ENCODE measurements around the gene PCDHGA6.
A peak's percentile ranks its signal among the peaks of the same experiment; 100 is the strongest.
"Not testable (repeated sequence)": the region's sequence is repeated elsewhere in the genome, so short reads cannot be mapped to it uniquely, and the experiment has no call there.

Gene PCDHGA6

DNA sequence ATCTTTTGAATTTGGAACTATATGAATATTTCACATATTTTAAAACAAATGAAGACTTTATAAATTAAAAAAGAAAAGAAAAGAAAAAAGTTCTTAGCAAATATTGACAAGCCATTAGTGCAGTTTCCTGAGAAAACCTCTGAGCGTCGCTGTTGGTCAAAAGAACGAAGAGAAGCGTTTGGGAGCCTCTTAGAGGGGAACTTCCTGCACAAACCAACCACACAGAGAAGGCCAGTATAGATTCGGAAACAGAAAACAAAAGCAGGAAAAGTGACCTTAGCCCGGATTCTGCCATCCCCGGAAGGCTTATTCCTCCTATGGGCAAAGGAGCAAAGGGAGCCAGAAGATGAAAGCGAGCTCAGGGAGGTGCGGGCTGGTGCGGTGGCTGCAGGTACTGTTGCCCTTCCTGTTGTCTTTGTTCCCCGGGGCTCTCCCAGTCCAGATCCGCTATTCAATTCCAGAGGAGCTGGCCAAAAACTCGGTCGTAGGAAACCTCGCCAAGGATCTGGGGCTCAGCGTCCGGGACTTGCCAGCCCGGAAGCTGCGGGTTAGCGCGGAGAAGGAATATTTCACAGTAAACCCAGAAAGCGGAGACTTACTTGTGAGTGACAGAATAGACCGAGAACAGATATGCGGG is 13.8 kb upstream of the PCDHGA6 start, which contains the start of gene PCDHGB2:
Gene PCDHGB2, plus strand, starts transcription at position 205 of the 637 bp plus-strand sequence. Its CDS starts 142 bp downstream, at position 347.
- DNase-seq (ENCODE audit: low read depth in 3 of 3, low spot score in 1 of 3): no peak

DNA sequence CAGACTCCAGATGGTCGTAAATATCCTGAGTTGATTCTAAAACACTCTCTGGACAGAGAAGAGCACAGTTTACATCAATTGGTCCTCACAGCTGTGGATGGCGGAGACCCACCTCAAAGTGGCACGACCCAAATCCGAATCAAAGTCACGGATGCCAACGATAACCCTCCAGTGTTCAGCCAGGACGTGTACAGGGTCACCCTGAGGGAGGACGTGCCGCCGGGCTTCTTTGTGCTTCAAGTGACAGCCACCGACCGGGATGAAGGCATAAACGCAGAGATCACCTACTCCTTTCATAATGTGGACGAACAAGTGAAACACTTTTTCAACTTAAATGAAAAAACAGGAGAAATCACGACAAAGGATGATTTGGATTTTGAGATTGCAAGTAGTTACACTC is 13.0 kb upstream of the PCDHGA6 start:
- DNase-seq (ENCODE audit: low read depth in 3 of 3, low spot score in 1 of 3): no peak

DNA sequence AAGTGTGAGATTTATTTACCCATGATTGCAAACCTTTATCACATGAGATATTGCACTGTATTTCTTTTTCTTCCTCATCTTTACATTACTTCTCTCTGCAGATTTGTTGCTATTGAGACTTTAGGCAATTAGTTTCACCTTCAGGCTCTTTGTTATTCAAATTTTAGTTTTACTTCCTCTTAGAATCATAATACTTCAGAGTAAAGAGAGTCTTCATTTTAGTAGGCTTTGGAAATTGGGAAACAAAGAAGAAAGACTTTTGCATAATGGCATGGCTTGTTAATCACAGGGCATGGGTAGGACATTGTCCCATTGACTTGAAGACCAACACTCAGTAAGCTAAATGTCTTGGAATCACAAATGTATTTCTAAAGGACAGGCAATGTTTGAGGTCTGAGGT is 11.0 kb upstream of the PCDHGA6 start:
- no peak for DNase-seq (ENCODE audit: low read depth in 3 of 3, low spot score in 1 of 3)

DNA sequence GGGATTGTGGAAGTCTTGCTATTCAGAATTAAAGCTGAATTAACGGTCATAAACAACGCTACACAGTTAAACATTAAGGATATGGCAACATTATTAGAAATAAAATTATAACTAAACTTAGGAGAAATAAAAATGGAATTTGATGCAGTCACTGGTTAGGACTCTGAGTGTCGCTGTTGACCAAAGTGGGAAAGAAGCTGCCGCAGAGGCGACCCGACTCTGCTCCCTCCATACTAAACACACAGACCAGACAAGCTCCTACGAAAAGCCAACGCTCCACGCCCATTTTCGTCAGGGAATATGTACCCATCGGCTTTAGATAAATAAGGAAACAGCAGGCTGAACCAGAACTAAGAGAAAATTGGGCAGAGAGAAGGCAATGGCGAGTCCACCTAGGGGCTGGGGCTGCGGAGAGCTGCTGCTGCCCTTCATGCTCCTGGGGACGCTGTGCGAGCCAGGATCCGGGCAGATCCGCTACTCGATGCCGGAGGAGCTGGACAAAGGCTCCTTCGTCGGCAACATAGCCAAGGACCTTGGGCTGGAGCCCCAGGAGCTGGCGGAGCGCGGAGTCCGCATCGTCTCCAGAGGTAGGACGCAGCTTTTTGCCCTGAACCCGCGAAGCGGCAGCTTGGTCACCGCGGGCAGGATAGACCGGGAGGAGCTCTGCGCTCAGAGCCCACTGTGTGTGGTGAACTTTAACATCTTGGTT is 9.6 kb upstream of the PCDHGA6 start, which contains the start of gene PCDHGA5:
Gene PCDHGA5, plus strand, starts transcription at position 211 of the 709 bp plus-strand sequence. Its CDS starts 169 bp downstream, at position 380.
- no peak for DNase-seq (ENCODE audit: low read depth in 3 of 3, low spot score in 1 of 3)

DNA sequence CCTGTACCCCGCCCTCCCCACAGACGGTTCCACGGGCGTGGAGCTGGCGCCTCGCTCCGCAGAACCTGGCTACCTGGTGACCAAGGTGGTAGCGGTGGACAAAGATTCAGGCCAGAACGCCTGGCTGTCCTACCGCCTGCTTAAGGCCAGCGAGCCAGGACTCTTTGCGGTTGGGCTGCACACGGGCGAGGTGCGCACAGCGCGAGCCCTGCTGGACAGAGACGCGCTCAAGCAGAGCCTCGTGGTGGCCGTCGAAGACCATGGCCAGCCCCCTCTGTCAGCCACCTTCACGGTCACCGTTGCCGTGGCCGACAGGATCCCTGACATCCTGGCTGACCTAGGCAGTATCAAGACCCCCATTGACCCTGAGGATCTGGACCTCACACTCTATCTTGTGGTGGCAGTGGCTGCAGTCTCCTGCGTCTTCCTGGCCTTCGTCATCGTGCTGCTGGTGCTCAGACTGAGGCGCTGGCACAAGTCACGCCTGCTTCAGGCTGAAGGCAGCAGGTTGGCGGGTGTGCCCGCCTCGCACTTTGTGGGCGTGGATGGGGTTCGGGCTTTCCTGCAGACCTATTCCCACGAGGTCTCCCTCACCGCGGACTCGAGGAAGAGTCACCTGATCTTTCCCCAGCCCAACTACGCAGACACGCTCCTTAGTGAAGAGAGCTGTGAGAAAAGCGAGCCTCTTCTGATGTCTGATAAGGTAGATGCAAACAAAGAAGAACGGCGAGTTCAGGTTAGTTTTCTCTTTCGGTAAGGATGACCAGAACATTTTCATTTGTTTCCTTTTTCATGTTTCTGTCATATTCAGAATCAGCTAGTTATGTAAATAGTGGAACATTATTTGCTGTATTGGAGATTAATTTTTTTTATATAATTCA is 7.4 kb upstream of the PCDHGA6 start:
- no peak for DNase-seq (ENCODE audit: low read depth in 3 of 3, low spot score in 1 of 3)

DNA sequence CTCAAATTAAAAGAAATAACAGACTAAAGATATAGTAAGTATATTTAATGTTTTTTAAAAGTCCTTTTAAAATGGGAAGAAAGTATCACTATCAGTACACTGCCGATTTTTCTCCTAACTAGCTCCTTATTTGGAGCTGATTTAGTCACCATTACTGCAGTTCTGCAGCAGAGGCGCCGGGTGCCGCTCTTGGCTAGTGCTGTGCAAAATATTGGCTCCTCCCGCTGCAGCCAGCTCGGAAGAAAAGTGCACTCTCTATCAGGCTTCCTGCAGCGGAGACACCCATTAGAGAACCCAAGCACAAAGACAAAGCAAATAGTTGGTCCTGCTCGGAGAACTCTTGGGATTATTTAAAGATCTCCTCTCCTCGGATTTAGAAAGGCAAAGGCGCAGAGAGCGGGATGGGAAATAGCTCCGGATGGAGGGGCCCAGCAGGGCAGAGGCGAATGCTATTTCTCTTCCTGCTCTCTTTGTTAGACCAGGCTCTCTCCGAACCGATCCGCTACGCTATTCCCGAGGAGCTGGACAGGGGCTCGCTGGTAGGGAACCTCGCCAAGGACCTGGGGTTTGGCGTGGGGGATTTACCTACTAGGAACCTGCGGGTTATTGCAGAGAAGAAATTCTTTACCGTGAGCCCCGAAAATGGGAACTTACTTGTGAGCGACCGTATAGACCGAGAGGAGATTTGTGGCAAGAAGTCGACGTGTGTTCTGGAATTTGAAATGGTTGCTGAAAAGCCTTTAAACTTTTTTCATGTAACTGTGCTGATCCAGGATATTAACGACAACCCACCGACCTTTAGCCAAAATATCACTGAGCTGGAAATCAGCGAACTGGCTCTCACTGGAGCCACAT is 3.5 kb upstream of the PCDHGA6 start, which contains the start of gene PCDHGB3:
Gene PCDHGB3, plus strand, starts transcription at position 249 of the 855 bp plus-strand sequence. Its CDS starts 153 bp downstream, at position 402.
- peak in 1 of 3 donors; percentile 11 for DNase-seq (ENCODE audit: low read depth in 3 of 3, low spot score in 1 of 3)

DNA sequence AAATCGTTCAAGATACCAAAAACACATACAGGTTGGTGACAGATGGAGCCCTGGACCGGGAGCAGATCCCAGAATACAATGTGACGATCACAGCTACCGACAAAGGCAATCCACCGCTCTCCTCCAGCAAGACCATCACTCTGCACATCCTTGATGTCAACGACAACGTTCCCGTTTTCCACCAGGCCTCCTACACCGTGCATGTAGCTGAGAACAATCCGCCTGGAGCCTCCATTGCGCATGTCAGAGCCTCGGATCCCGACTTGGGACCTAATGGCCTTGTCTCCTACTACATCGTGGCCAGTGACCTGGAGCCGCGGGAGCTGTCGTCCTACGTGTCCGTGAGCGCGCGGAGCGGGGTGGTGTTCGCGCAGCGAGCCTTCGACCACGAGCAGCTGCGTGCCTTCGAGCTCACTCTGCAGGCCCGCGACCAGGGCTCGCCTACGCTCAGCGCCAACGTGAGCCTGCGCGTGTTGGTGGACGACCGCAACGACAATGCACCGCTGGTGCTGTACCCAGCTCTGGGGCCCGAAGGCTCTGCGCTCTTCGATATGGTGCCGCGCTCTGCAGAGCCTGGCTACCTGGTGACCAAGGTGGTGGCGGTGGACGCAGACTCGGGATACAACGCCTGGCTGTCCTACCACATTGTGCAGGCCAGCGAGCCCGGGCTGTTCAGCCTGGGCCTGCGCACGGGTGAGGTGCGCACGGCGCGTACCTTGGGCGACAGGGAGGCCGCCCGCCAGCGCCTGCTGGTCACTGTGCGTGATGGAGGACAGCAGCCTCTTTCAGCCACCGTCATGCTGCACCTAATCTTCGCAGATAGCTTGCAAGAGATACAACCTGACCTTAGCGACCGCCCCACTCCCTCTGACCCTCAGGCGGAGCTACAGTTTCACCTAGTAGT is 1.9 kb upstream of the PCDHGA6 start:
- no peak for DNase-seq (ENCODE audit: low read depth in 3 of 3, low spot score in 1 of 3)

DNA sequence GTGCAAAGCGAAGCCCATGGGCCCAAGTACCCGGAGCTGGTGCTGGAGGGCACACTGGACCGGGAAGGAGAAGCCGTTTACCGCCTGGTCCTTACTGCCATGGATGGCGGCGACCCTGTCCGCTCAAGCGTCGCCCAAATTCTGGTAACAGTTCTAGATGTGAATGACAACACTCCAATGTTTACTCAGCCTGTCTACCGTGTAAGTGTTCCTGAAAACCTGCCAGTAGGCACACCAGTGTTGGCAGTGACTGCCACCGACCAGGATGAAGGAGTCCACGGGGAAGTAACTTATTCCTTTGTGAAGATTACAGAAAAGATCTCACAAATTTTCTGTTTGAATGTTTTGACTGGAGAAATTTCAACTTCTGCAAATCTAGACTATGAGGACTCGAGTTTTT is 936 bp downstream of the PCDHGA6 start:
- no peak for DNase-seq (ENCODE audit: low read depth in 3 of 3, low spot score in 1 of 3)

DNA sequence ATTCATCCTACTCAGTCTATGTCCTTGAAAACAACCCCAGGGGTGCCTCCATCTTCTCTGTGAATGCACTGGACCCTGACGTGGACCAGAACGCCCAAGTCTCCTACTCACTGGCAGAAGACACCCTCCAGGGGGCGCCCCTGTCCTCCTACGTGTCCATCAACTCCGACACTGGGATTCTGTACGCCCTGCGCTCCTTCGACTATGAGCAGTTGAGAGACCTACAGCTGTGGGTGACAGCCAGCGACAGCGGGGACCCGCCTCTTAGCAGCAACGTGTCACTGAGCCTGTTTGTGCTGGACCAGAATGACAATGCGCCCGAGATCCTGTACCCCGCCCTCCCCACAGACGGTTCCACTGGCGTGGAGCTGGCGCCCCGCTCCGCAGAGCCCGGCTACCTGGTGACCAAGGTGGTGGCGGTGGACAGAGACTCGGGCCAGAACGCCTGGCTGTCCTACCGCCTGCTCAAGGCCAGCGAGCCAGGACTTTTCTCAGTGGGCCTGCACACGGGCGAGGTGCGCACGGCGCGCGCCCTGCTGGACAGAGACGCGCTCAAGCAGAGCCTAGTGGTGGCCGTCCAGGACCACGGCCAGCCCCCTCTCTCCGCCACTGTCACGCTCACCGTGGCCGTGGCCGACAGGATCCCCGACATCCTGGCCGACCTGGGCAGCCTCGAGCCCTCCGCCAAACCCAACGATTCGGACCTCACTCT is 1.9 kb downstream of the PCDHGA6 start:
- not testable (repeated sequence) for DNase-seq (ENCODE audit: low read depth in 3 of 3, low spot score in 1 of 3)

DNA sequence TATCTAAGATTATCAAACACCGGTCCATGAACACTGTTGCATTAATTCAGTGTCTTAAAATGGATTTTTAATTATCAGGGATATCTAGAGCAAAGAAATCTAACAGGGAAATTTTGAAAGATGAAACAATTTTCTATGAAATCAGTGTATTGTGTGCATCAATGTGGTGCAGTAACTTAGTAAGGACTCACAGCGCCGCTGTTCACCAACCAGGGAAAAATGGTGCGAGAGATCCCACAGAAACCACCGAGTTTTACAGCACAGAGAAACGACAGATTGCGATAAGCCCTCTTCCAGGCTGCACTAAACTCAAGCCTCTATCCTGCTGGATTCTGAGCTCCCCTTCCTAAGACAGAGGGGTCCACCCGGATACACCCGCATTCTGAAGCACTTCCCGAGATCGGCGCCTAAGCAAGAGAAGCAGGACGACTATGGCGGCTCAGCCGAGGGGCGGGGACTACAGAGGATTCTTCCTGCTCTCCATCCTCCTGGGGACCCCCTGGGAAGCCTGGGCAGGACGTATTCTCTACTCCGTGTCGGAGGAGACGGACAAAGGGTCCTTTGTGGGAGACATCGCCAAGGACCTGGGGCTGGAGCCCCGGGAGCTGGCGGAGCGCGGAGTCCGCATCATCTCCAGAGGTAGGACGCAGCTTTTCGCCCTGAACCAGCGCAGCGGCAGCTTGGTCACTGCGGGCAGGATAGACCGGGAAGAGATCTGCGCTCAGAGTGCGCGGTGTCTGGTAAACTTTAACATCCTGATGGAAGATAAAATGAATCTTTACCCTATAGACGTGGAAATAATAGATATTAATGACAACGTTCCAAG is 9.0 kb downstream of the PCDHGA6 start, which contains the start of gene PCDHGA7:
Gene PCDHGA7, plus strand, starts transcription at position 274 of the 826 bp plus-strand sequence. Its CDS starts 158 bp downstream, at position 432.
- DNase-seq (ENCODE audit: low read depth in 3 of 3, low spot score in 1 of 3): no peak

DNA sequence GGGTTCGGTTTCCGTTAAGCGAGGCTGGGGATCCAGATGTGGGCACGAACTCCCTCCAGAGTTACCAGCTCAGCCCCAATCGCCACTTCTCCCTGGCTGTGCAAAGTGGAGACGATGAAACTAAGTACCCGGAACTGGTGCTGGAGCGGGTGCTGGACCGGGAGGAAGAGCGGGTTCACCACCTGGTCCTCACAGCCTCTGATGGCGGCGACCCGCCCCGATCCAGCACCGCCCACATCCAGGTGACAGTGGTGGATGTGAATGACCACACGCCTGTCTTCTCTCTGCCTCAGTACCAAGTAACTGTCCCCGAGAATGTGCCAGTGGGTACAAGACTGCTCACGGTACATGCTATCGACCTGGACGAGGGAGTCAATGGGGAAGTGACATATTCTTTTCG is 9.7 kb downstream of the PCDHGA6 start:
- DNase-seq (ENCODE audit: low read depth in 3 of 3, low spot score in 1 of 3): no peak

DNA sequence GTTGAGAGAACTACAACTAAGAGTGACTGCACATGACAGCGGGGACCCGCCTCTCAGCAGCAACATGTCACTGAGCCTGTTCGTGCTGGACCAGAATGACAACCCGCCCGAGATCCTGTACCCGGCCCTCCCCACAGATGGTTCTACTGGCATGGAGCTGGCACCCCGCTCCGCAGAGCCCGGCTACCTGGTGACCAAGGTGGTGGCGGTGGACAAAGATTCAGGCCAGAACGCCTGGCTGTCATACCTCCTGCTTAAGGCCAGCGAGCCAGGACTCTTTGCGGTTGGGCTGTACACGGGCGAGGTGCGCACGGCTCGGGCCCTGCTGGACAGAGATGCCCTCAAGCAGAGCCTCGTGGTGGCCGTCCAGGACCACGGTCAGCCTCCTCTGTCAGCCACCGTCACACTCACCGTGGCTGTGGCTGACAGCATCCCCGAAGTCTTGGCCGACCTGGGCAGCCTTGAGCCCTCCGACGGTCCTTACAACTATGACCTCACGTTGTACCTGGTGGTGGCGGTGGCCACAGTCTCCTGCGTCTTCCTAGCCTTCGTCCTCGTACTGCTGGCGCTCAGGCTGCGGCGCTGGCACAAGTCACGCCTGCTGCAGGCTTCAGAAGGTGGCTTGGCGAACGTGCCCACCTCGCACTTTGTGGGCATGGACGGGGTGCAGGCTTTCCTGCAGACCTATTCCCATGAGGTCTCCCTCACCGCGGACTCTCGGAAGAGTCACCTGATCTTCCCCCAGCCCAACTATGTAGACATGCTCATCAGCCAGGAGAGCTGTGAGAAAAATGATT is 11.0 kb downstream of the PCDHGA6 start:
- DNase-seq (ENCODE audit: low read depth in 3 of 3, low spot score in 1 of 3): no peak

DNA sequence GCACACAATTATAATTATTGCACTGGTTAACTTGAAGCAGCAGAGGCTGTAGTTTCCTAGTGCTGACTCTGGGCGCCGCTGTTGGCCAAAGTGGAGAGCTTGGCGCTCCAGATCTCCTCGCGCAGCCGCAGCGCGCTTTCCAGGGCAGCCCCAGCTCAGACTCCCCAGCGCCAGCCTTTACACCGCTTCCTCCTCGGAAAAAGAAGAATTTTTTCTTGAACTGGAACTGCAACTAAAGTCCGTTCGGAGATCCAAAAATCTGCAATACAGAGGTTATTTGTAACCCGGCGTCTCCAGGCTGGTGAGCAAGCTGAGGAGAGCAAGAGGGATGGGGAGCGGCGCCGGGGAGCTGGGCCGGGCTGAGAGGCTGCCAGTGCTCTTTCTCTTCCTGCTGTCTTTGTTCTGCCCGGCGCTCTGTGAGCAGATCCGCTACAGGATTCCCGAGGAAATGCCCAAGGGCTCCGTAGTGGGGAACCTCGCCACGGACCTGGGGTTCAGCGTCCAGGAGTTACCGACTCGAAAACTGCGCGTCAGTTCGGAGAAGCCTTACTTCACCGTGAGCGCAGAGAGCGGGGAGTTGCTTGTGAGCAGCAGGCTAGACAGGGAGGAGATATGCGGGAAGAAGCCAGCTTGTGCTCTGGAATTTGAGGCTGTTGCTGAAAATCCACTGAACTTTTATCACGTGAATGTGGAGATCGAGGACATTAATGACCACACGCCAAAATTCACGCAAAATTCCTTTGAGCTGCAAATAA is 14.0 kb downstream of the PCDHGA6 start, which contains the start of gene PCDHGB4:
Gene PCDHGB4, plus strand, starts transcription at position 142 of the 755 bp plus-strand sequence. Its CDS starts 187 bp downstream, at position 329.
- DNase-seq (ENCODE audit: low read depth in 3 of 3, low spot score in 1 of 3): not testable (repeated sequence)

DNA sequence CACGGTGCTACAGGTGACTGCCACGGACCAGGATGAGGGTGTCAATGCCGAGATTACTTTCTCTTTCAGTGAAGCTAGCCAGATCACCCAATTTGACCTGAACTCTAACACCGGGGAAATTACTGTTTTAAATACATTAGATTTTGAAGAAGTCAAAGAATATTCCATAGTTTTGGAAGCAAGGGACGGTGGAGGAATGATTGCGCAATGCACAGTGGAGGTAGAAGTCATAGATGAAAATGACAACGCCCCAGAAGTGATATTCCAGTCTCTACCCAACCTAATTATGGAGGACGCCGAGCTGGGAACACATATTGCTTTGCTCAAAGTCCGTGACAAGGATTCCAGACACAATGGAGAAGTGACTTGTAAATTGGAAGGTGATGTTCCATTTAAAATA is 15.0 kb downstream of the PCDHGA6 start:
- DNase-seq (ENCODE audit: low read depth in 3 of 3, low spot score in 1 of 3): no peak

DNA sequence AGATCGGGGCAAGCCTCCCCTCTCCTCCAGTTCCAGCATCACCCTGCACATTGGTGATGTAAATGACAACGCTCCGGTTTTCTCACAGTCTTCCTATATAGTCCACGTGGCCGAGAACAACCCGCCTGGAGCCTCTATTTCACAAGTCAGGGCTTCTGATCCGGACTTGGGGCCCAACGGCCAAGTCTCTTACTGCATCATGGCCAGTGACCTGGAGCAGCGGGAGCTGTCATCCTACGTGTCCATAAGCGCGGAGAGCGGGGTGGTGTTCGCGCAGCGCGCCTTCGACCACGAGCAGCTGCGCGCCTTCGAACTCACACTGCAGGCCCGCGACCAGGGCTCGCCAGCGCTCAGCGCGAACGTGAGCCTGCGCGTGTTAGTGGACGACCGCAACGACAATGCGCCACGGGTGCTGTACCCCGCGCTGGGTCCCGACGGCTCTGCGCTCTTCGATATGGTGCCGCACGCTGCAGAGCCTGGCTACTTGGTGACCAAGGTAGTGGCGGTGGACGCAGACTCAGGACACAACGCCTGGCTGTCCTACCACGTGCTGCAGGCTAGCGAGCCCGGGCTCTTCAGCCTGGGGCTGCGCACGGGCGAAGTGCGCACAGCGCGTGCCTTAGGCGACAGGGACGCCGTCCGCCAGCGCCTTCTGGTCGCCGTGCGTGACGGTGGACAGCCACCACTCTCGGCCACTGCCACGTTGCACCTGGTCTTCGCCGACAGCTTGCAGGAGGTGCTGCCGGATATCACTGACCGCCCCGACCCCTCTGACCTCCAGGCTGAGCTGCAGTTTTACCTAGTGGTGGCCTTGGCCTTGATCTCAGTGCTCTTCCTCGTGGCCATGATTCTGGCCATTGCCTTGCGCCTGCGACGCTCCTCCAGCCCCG is 15.7 kb downstream of the PCDHGA6 start:
- DNase-seq (ENCODE audit: low read depth in 3 of 3, low spot score in 1 of 3): no peak

Data from stimulated activated CD4-positive, alpha-beta T cell treated with anti-CD3 and anti-CD28 coated beads, TNF-alpha, amount 100 ng/mL, for 1 hour (primary cell).